ENCODE measurements around the gene UMAD1. TPM values are rescaled to one million over a fixed set of nuclear protein-coding genes. Genes with fewer than 3 reads are reported as not detected.

The UMAD1 gene
- total and polyA plus RNA-seq, 2 donors (not counting 3 experiments of a cell fraction or from before 2014, with no cell fraction given) = 5.6 to 6.6 TPM

GRCh38 chr7:7810380-7810779 lies 169.8 kb downstream of the UMAD1 start:
- Histone ChIP-seq H3K79me2 (ENCODE audit: control insufficient read depth, insufficient read depth, low read length) (no peaks in the 10 kb centered on the region), H2AFZ (ENCODE audit: low read depth, low read length) (no peak overlapping the region), H3K9me3 (replicated peaks; ENCODE audit: control insufficient read depth, insufficient read depth, low read length) (no peaks in the 10 kb centered on the region), H3K4me2 (ENCODE audit: insufficient read depth, low read length) (no peak overlapping the region), H4K20me1 (replicated peaks; ENCODE audit: control insufficient read depth, extremely low read depth, insufficient read depth, low read length) (no peaks in the 10 kb centered on the region), H3K27me3 (ENCODE audit: control insufficient read depth in 2 of 2, insufficient read depth in 2 of 2, low read length in 2 of 2) (no peaks in the 10 kb centered on the region), H3K4me1 (ENCODE audit: control insufficient read depth, extremely low read depth, insufficient read depth, low read length) (no peaks in the 10 kb centered on the region), H3K9me1 (replicated peaks; ENCODE audit: control insufficient read depth, extremely low read depth, insufficient read depth, low read length) (no peaks in the 10 kb centered on the region), H3K36me3 (ENCODE audit: control insufficient read depth in 2 of 2, extremely low read depth in 1 of 2, insufficient read depth in 2 of 2, low read length in 2 of 2) (no peaks in the 10 kb centered on the region), H3K9ac (replicated peaks; ENCODE audit: extremely low read depth, insufficient read depth, low read length) (no peak overlapping the region), H3K27ac (ENCODE audit: insufficient read depth, low read depth, low read length) (no peak overlapping the region), H3K4me3 (replicated peaks in 1 of 3; ENCODE audit: insufficient read depth in 1 of 3, low read depth in 1 of 3, low read length in 3 of 3) (no peak overlapping the region)
- dilution Hi-C loops (cut with MboI; ENCODE audit: extremely low pct_ligation_motif_present, low sequenced_read_pairs) = no loop called here
- TF ChIP-seq MYC (IDR thresholded peaks at IDR 0.05; ENCODE audit: low read depth, low read length) (no peak), JUN (IDR thresholded peaks at IDR 0.05; ENCODE audit: borderline replicate concordance, insufficient read depth, insufficient read length, low read depth) (no peak), POLR2A (IDR thresholded peaks at IDR 0.05; ENCODE audit: low read depth, low read length) (no peak), CTCF (IDR thresholded peaks at IDR 0.05; ENCODE audit: extremely low read depth in 1 of 2, insufficient read depth in 1 of 2, low read depth in 1 of 2, low read length in 2 of 2) (no peak), EZH2 (IDR thresholded peaks at IDR 0.05; ENCODE audit: borderline replicate concordance, low read depth, low read length, severe bottlenecking) (no peak), FOS (IDR thresholded peaks at IDR 0.05; ENCODE audit: borderline replicate concordance, insufficient read depth, low read length) (no peak), GATA2 (IDR thresholded peaks at IDR 0.05; ENCODE audit: insufficient read depth, insufficient read length, low read depth, low read length) (no peak), POLR2AphosphoS5 (IDR thresholded peaks at IDR 0.05; ENCODE audit: insufficient read depth, low read depth, low read length) (no peak), MAX (IDR thresholded peaks at IDR 0.05; ENCODE audit: insufficient read depth, insufficient read length) (no peak)
- ChIA-PET CTCF (no interaction called here), POLR2A (no interaction called here)
- BruUV-seq (replicated peaks) = no TSS peak
- DNase-seq (ENCODE audit: low read depth, low spot score) (no peak), FAIRE-seq (no peak)
- intact Hi-C loops (cut with micrococcal nuclease) = no loop called here
